Ovary (tissue), 3 donors: ENCODE measurements around the gene FAM81B.

Experiments used
- EP300 ChIP-seq: sonication (generic); formaldehyde crosslinking; IDR thresholded peaks from one replicate; pipeline ENCODE4 v1.6.1; 2017; ENCODE audit warnings: antibody characterized with exemption
- POLR2A ChIP-seq: fragments of 450-650 bp; IDR thresholded peaks from one replicate; pipeline ENCODE4 v1.6.1; 2017; ENCODE audit warnings: antibody characterized with exemption, mild to moderate bottlenecking, moderate library complexity
- TF ChIP-seq, protein P1 (sequence below), 3 donors: fragments of 450-650 bp in 2 of 3; fragments of 200-600 bp in 1 of 3; IDR thresholded peaks; one replicate each; pipeline versions ENCODE4 v1.5.1 to v1.8.0; 2016 to 2022; ENCODE audit warnings: antibody characterized with exemption in 3 of 3, mild to moderate bottlenecking in 1 of 3
- donor health status: DM: no; HTN: no; CAD: no.

DNA sequence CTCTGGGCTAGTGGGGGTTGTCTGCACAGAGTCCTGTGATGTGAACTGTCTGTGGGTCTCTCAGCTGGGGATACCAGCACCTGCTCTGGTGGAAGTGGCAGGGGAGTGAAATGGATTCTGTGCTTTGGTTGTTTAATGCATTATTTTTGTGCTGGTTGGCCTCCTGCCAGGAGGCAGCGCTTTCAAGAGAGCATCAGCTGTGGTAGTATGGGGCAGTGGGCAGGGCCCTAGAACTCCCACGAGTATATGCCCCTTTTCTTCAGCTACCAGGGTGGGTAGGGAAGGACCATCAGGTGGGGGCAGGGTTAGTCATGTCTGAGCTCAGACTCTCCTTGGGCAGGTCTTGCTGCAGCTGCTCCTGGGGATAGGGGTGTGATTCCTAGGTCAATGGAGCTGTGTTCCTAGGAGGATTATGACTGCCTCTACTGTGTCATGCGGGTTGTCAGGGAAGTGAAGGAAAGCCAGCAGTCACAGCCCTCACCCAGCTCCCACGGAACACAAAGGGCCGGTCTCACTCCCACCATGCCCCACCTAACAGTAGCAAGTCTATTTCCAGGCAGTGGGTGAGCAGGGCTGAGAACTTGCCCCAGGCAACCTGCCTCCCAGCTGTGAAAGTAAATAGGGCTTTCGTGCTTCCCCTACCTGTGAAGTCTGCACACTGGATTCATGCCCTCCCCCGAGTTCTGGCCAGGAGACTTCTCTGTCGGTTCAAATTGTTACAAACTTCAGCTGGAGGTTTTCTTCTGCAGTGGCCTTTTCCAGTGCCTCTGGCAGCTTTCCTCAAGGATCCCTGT is 25.7 kb upstream of the FAM81B start:
- TF ChIP-seq, protein P1, sequence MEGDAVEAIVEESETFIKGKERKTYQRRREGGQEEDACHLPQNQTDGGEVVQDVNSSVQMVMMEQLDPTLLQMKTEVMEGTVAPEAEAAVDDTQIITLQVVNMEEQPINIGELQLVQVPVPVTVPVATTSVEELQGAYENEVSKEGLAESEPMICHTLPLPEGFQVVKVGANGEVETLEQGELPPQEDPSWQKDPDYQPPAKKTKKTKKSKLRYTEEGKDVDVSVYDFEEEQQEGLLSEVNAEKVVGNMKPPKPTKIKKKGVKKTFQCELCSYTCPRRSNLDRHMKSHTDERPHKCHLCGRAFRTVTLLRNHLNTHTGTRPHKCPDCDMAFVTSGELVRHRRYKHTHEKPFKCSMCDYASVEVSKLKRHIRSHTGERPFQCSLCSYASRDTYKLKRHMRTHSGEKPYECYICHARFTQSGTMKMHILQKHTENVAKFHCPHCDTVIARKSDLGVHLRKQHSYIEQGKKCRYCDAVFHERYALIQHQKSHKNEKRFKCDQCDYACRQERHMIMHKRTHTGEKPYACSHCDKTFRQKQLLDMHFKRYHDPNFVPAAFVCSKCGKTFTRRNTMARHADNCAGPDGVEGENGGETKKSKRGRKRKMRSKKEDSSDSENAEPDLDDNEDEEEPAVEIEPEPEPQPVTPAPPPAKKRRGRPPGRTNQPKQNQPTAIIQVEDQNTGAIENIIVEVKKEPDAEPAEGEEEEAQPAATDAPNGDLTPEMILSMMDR (IDR thresholded peaks at IDR 0.05): no peak
- TF ChIP-seq POLR2A (no peak), EP300 (no peak)
